Neural progenitor cell (in vitro differentiated cells): ENCODE data around the gene SNN. TPM values are rescaled to one million over a fixed set of nuclear protein-coding genes. Genes with fewer than 3 reads are reported as not detected.
A peak's percentile ranks its signal among the peaks of the same experiment; 100 is the strongest.

Experiments used
- DNase-seq: peaks from one replicate; pipeline ENCODE4 v3.0.0-alpha.2; 2016; ENCODE audit warnings: low spot score
- H2AFZ ChIP-seq: fragments of 200-600 bp; sonication (generic); replicated peaks from 2 replicates; pipeline ENCODE4 v1.6.1; 2016; ENCODE audit warnings: antibody characterized with exemption
- H3F3A ChIP-seq: fragments of 200-600 bp; sonication (generic); 2 replicates; pipeline ENCODE4 v1.6.1; 2016; ENCODE audit warnings: antibody characterized with exemption, low read depth
- H3K27ac ChIP-seq: fragments of 200-600 bp; sonication (generic); 2 replicates; pipeline ENCODE4 v1.5.1; 2016; ENCODE audit warnings: mild to moderate bottlenecking
- H3K27me3 ChIP-seq: fragments of 200-600 bp; sonication (generic); 2 replicates; pipeline ENCODE4 v1.6.1; 2016; ENCODE audit warnings: mild to moderate bottlenecking, moderate library complexity
- H3K36me3 ChIP-seq: fragments of 200-600 bp; sonication (generic); 2 replicates; pipeline ENCODE4 v1.5.1; 2016
- H3K4me1 ChIP-seq: fragments of 200-600 bp; sonication (generic); 2 replicates; pipeline ENCODE4 v1.6.1; 2016; ENCODE audit warnings: mixed run types
- H3K4me2 ChIP-seq: fragments of 200-600 bp; sonication (generic); 2 replicates; pipeline ENCODE4 v1.6.1; 2016
- H3K4me3 ChIP-seq: fragments of 200-600 bp; sonication (generic); 2 replicates; pipeline ENCODE4 v1.5.1; 2016
- H3K79me2 ChIP-seq: fragments of 200-600 bp; sonication (generic); 2 replicates; pipeline ENCODE4 v1.6.1; 2016; ENCODE audit warnings: low read depth
- H3K9ac ChIP-seq: fragments of 200-600 bp; sonication (generic); 2 replicates; pipeline ENCODE4 v1.6.1; 2016
- H3K9me3 ChIP-seq: fragments of 200-600 bp; sonication (generic); 2 replicates; pipeline ENCODE4 v1.5.1; 2016; ENCODE audit warnings: low read depth
- H4K20me1 ChIP-seq: fragments of 200-600 bp; sonication (generic); 2 replicates; pipeline ENCODE4 v1.6.1; 2016; ENCODE audit warnings: low read depth
- H3K27ac Mint-ChIP-seq: 3 replicates; pipeline ENCODE4 v1.8.0; 2021; ENCODE audit warnings: mixed read lengths
- H3K27me3 Mint-ChIP-seq: 2 replicates; pipeline ENCODE4 v1.8.0; 2022; ENCODE audit warnings: low read depth, mild to moderate bottlenecking, inconsistent platforms, moderate library complexity, mixed read lengths; ENCODE audit not compliant: insufficient read depth
- H3K36me3 Mint-ChIP-seq: 3 replicates; pipeline ENCODE4 v1.8.0; 2021; ENCODE audit warnings: mixed read lengths
- H3K4me1 Mint-ChIP-seq: 3 replicates; pipeline ENCODE4 v1.8.0; 2021; ENCODE audit warnings: mixed read lengths
- H3K4me3 Mint-ChIP-seq: 3 replicates; pipeline ENCODE4 v1.8.0; 2021; ENCODE audit warnings: mild to moderate bottlenecking, moderate library complexity, mixed read lengths
- H3K9me3 Mint-ChIP-seq: 3 replicates; pipeline ENCODE4 v1.8.0; 2020; ENCODE audit warnings: mixed read lengths
- EZH2 ChIP-seq: fragments of 200-600 bp; sonication (generic); IDR thresholded peaks from 2 replicates; pipeline ENCODE4 v1.6.1; 2017; ENCODE audit warnings: antibody characterized with exemption, mild to moderate bottlenecking, moderate library complexity
- EZH2phosphoT487 ChIP-seq: fragments of 200-600 bp; sonication (generic); IDR thresholded peaks from 2 replicates; pipeline ENCODE4 v1.6.1; 2017; ENCODE audit warnings: antibody characterized with exemption
- total RNA-seq: library from RNA; depleted of rRNA; stranded (reverse); fragments of >200 nt; gene quantifications from 2 replicates; pipeline ENCODE4 v1.2.3, GENCODE V29; 2015; ENCODE audit warnings: low replicate concordance
- TF ChIP-seq, protein P1 (sequence below): fragments of 200-600 bp; sonication (generic); IDR thresholded peaks from 2 replicates; pipeline ENCODE4 v1.5.1; 2017; ENCODE audit warnings: antibody characterized with exemption, mild to moderate bottlenecking

The SNN gene
- total RNA-seq = 48.7 and 84.2 TPM in 2 replicates

- Mint-ChIP-seq H3K36me3 (no peaks in the 10 kb centered on the region), H3K9me3 (no peaks in the 10 kb centered on the region), H3K4me1 (peaks cover 44% of the 10 kb centered on the region), H3K27me3 (peaks cover 6% of the 10 kb centered on the region), H3K27ac (no peak within 1 kb of the TSS), H3K4me3 (peak within 1 kb of the TSS; percentile 90)
- H3K9me3 ChIP-seq = no peaks in the 10 kb centered on the region
- peak within 1 kb of the TSS; percentile 98 for H3K4me3 ChIP-seq
- peak within 1 kb of the TSS; percentile 81 for H3K9ac ChIP-seq
- H3F3A ChIP-seq = peaks cover 30% of the 10 kb centered on the region
- peak; percentile 96 for DNase-seq
- peak within 1 kb of the TSS; percentile 89 for H3K4me2 ChIP-seq
- H3K27me3 ChIP-seq = no peaks in the 10 kb centered on the region
- H4K20me1 ChIP-seq = peaks cover 42% of the 10 kb centered on the region
- peak within 1 kb of the TSS; percentile 87 for H2AFZ ChIP-seq
- H3K27ac ChIP-seq = no peak within 1 kb of the TSS
- H3K36me3 ChIP-seq = no peaks in the 10 kb centered on the region
- peaks cover 45% of the 10 kb centered on the region for H3K79me2 ChIP-seq
- peaks cover 32% of the 10 kb centered on the region for H3K4me1 ChIP-seq
- TF ChIP-seq, protein P1, sequence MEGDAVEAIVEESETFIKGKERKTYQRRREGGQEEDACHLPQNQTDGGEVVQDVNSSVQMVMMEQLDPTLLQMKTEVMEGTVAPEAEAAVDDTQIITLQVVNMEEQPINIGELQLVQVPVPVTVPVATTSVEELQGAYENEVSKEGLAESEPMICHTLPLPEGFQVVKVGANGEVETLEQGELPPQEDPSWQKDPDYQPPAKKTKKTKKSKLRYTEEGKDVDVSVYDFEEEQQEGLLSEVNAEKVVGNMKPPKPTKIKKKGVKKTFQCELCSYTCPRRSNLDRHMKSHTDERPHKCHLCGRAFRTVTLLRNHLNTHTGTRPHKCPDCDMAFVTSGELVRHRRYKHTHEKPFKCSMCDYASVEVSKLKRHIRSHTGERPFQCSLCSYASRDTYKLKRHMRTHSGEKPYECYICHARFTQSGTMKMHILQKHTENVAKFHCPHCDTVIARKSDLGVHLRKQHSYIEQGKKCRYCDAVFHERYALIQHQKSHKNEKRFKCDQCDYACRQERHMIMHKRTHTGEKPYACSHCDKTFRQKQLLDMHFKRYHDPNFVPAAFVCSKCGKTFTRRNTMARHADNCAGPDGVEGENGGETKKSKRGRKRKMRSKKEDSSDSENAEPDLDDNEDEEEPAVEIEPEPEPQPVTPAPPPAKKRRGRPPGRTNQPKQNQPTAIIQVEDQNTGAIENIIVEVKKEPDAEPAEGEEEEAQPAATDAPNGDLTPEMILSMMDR = no peak
- TF ChIP-seq EZH2phosphoT487 (no peak), EZH2 (no peak)
These were observed at the start of gene SNN for GRCh38 chr16:11667824-11668622. Gene SNN, plus strand, starts transcription at chr16:11668455. Its CDS starts 7,605 bp downstream, at chr16:11676060.

DNA sequence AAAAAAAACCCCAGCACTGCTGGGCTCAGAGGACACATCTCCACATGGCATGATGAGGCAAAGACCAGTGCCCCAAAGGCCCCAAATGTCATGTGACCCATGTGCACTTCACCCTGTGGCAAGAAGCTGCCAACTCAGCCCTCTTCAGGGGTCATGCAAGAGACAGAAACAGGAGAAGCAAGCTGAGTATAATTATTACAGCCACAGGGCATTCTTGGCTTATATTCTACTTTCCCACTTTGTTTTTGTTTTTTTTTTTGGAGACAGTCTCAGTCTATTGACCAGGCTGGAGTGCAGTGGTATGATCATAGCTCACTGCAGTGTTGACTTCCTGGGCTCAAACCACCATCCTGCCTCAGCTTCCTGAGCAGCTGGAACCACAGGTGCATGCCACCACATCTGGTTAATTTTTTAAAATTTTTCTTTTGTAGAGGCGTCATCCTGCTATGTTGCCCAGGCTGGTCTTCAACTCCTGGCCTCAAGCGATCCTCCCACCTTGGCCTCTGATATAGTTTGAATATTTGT, 48.9 kb upstream of the SNN start:
- Histone ChIP-seq H3K27me3 (no peaks in the 10 kb centered on the region), H3K27ac (no peak overlapping the region), H3K4me3 (no peak overlapping the region), H2AFZ (no peak overlapping the region), H3K4me1 (peaks cover 4% of the 10 kb centered on the region), H3K36me3 (no peaks in the 10 kb centered on the region), H3K4me2 (no peak overlapping the region), H3K9ac (no peak overlapping the region), H4K20me1 (no peaks in the 10 kb centered on the region), H3K9me3 (no peaks in the 10 kb centered on the region), H3K79me2 (no peaks in the 10 kb centered on the region), H3F3A (no peaks in the 10 kb centered on the region)
- no peak overlapping the region for H3K27ac Mint-ChIP-seq
- DNase-seq = no peak
- no peak overlapping the region for H3K4me3 Mint-ChIP-seq
- no peaks in the 10 kb centered on the region for H3K36me3 Mint-ChIP-seq
- peaks cover 7% of the 10 kb centered on the region for H3K27me3 Mint-ChIP-seq
- no peaks in the 10 kb centered on the region for H3K9me3 Mint-ChIP-seq
- TF ChIP-seq EZH2 (no peak), EZH2phosphoT487 (no peak)
- TF ChIP-seq, protein P1 = no peak
- H3K4me1 Mint-ChIP-seq = peaks cover 23% of the 10 kb centered on the region

DNA sequence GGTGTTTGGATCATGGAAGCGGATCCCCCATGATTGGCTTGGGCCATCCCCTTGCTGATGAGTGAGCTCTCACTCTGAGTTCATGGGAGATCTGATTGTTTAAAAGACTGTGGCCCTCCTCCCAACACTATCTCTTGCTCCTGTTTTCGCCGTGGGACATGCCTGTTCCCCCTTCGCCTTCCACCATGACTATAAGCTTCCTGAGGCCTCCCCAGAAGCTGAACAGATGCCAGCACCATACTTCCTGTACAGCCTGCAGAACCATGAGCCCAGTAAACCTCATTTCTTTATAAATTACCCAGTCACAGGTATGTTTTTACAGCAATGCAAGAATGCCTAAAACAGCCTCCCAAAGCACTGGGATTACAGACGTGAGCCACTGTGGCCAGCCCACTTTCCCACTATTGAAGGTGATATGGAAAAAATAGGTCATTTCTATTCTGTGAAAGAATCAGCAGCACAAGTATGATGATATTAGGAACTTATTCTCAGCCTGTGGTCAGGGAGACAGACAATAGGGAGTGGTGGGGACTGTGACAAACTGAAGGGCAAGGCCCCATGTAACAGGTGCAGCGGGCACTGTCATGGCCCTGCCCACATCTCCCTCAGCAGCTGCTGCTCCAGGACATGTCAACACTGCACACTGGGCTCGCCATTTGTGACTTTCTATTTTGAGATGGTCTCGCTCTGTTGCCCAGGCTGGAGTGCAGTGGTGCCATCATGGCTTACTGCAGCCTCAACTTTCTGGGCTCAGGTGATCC, 47.8 kb upstream of the SNN start:
- Histone ChIP-seq H3F3A (no peaks in the 10 kb centered on the region), H3K9ac (no peak overlapping the region), H3K36me3 (no peaks in the 10 kb centered on the region), H3K4me3 (no peak overlapping the region), H3K27ac (no peak overlapping the region), H3K27me3 (no peaks in the 10 kb centered on the region), H3K79me2 (no peaks in the 10 kb centered on the region), H3K9me3 (no peaks in the 10 kb centered on the region), H3K4me2 (no peak overlapping the region), H3K4me1 (no peaks in the 10 kb centered on the region), H2AFZ (no peak overlapping the region), H4K20me1 (no peaks in the 10 kb centered on the region)
- no peak for DNase-seq
- Mint-ChIP-seq H3K4me3 (no peak overlapping the region), H3K27ac (no peak overlapping the region), H3K9me3 (no peaks in the 10 kb centered on the region), H3K27me3 (peaks cover 7% of the 10 kb centered on the region), H3K4me1 (peaks cover 17% of the 10 kb centered on the region), H3K36me3 (no peaks in the 10 kb centered on the region)
- TF ChIP-seq EZH2 = no peak
- TF ChIP-seq, protein P1 = no peak
- no peak for TF ChIP-seq EZH2phosphoT487
